HEK293 (cell line): ENCODE data around the gene AGPAT4.
"Not testable (repeated sequence)": the region's sequence is repeated elsewhere in the genome, so short reads cannot be mapped to it uniquely, and the experiment has no call there.

ENCODE experiments used
- CTCF ChIA-PET: fragments of 350-600 bp; formaldehyde crosslinking; extraction: SDS; loops from one replicate; lab custom pipeline; 2021; ENCODE audit warnings: antibody characterized with exemption; lab: Yijun Ruan, JAX
- POLR2A ChIA-PET: fragments of 300-600 bp; formaldehyde crosslinking; extraction: SDS; loops from one replicate; lab custom pipeline; 2020; ENCODE audit warnings: antibody characterized with exemption, inconsistent platforms; lab: Yijun Ruan, JAX
- H3K27ac ChIP-seq: fragments of 200-500 bp; sonication (Bioruptor generic); 2 replicates; pipeline ENCODE4 v1.5.1; 2014; ENCODE audit warnings: low read depth, low read length, control low read depth, inconsistent platforms; ENCODE audit errors: extremely low read depth
- H3K36me3 ChIP-seq, 2 experiments: fragments of 200-500 bp in 1 of 2; sonication (Bioruptor generic) in 1 of 2; 1 replicate in 1 of 2; 2 replicates in 1 of 2; pipeline ENCODE4 v1.5.1; 2014 to 2017; ENCODE audit warnings: inconsistent platforms in 2 of 2, low read length in 2 of 2; ENCODE audit not compliant: control insufficient read depth in 2 of 2, insufficient read depth in 1 of 2
- H3K4me1 ChIP-seq: fragments of 200-500 bp; sonication (Bioruptor generic); 2 replicates; pipeline ENCODE4 v1.5.1; 2014; ENCODE audit warnings: mild to moderate bottlenecking, low read length, inconsistent platforms; ENCODE audit not compliant: control insufficient read depth, insufficient read depth
- H3K4me3 ChIP-seq: 2 replicates; pipeline ENCODE4 v1.5.1; 2011; ENCODE audit warnings: low read depth, mild to moderate bottlenecking, control low read depth, low read length, moderate library complexity
- H3K9me3 ChIP-seq: fragments of 200-500 bp; sonication (Bioruptor generic); 2 replicates; pipeline ENCODE4 v1.5.1; 2014; ENCODE audit warnings: low read depth, low read length, inconsistent platforms; ENCODE audit not compliant: control insufficient read depth, insufficient read depth
- KLF16 ChIP-seq: fragments of 450-650 bp; formaldehyde crosslinking; IDR thresholded peaks from 2 replicates; pipeline ENCODE4 v1.5.1; 2017; ENCODE audit warnings: missing biosample characterization, missing genetic modification characterization
- MEIS1 ChIP-seq: sonication (generic); formaldehyde crosslinking; IDR thresholded peaks from 2 replicates; pipeline ENCODE4 v1.8.1; 2022; ENCODE audit warnings: missing genetic modification reagents, mild to moderate bottlenecking, borderline replicate concordance
- MZF1 ChIP-seq: fragments of 450-650 bp; formaldehyde crosslinking; IDR thresholded peaks from 2 replicates; pipeline ENCODE4 v1.5.1; 2017; ENCODE audit warnings: missing biosample characterization, missing genetic modification characterization, borderline replicate concordance
- SCRT1 ChIP-seq: fragments of 450-650 bp; formaldehyde crosslinking; IDR thresholded peaks from 2 replicates; pipeline ENCODE4 v1.5.1; 2016; ENCODE audit warnings: missing biosample characterization, missing genetic modification characterization, borderline replicate concordance
- SETDB1 ChIP-seq: IDR thresholded peaks from one replicate; pipeline ENCODE4 v1.6.1; 2017; ENCODE audit warnings: mild to moderate bottlenecking, low read length, moderate library complexity, mixed read lengths; ENCODE audit not compliant: insufficient read length
- ZFP37 ChIP-seq: fragments of 450-650 bp; formaldehyde crosslinking; IDR thresholded peaks from 2 replicates; pipeline ENCODE4 v1.5.1; 2016; ENCODE audit warnings: missing biosample characterization, missing genetic modification characterization
- ZIC2 ChIP-seq: fragments of 450-650 bp; formaldehyde crosslinking; IDR thresholded peaks from 2 replicates; pipeline ENCODE4 v1.5.1; 2016; ENCODE audit warnings: missing biosample characterization, missing genetic modification characterization
- ZNF121 ChIP-seq: fragments of 450-650 bp; formaldehyde crosslinking; IDR thresholded peaks from 2 replicates; pipeline ENCODE4 v1.5.1; 2016; ENCODE audit warnings: missing biosample characterization, missing genetic modification characterization
- ZNF202 ChIP-seq: fragments of 450-650 bp; formaldehyde crosslinking; IDR thresholded peaks from 2 replicates; pipeline ENCODE4 v1.5.1; 2016; ENCODE audit warnings: missing biosample characterization, missing genetic modification characterization, borderline replicate concordance
- ZNF423 ChIP-seq: fragments of 450-650 bp; formaldehyde crosslinking; IDR thresholded peaks from 2 replicates; pipeline ENCODE4 v1.5.1; 2016; ENCODE audit warnings: missing biosample characterization, missing genetic modification characterization
- ZNF501 ChIP-seq: fragments of 450-650 bp; formaldehyde crosslinking; IDR thresholded peaks from 2 replicates; pipeline ENCODE4 v1.5.1; 2016; ENCODE audit warnings: missing biosample characterization, missing genetic modification characterization
- ZNF530 ChIP-seq: fragments of 450-650 bp; formaldehyde crosslinking; IDR thresholded peaks from 2 replicates; pipeline ENCODE4 v1.5.1; 2016; ENCODE audit warnings: low read depth, missing biosample characterization, missing genetic modification characterization
- ZNF571 ChIP-seq: fragments of 450-650 bp; formaldehyde crosslinking; IDR thresholded peaks from 2 replicates; pipeline ENCODE4 v1.5.0; 2017; ENCODE audit warnings: missing biosample characterization, missing genetic modification characterization
- ZNF791 ChIP-seq: fragments of 450-650 bp; formaldehyde crosslinking; IDR thresholded peaks from 2 replicates; pipeline ENCODE4 v1.5.1; 2016; ENCODE audit warnings: missing biosample characterization, missing genetic modification characterization
- TF ChIP-seq, protein P1 (sequence below): fragments of 450-650 bp; formaldehyde crosslinking; IDR thresholded peaks from 2 replicates; pipeline ENCODE4 v1.5.1; 2016; ENCODE audit warnings: missing biosample characterization, missing genetic modification characterization
- TF ChIP-seq, protein P2 (sequence below): fragments of 450-650 bp; formaldehyde crosslinking; conservative IDR thresholded peaks from 2 replicates; pipeline ENCODE4 v1.5.1; 2016; ENCODE audit warnings: low read depth, missing biosample characterization, missing genetic modification characterization

The AGPAT4 gene

DNA sequence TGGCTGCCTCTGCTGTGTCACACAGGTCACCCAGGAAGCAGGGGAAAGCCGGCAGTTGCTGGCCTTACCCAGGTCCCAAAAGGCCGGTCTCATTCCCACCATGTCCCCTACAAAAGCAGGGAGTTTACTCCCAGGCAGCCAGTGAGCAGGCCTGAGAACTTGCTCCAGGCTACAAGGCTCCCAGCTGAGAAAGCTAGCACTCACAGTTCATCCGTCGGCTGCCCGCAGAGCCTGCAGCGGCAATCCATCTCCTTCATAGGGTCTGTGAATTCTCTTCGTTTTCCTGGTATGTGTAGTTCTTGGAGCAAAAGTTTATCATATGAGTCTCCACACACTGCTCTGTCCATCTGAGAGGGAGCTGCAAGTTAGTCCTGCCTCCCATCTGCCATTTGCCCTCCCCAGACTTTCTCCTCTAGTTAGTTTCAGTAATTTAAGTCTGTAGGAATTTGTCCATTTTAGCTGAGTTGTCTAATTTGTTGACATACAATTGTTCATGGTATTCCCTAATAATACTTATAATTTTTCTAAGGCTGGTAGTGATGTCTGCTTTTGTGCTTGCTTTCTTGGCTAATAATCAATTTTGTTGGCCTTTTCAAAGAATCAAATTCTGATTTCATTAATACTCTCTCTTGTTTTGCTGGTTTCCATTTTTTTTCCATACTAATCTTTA, 146.7 kb downstream of the AGPAT4 start (continued):
- TF ChIP-seq ZNF501 (tag by site-specific recombination): no peak

DNA sequence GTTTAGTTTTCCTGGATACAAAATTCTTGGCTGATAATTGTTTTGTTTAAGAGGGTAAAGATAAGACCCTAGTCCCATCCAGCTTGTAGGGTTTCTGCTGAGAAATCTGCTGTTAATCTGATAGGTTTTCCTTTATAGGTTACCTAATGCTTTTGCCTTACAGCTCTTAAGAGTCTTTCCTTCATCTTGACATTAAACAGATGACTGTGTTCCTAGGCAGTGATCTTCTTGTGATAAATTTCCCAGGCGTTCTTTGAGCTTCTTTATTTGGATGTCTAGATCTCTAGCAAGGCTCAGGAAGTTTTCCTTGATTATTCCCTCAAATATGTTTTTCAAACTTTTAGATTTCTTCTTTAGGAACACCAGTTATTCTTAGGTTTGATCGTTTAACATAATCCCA, 148.3 kb downstream of the AGPAT4 start:
- CTCF ChIA-PET: interaction anchor here (3.4 kb wide), 1 partner anchor 245 kb away, joined by 16 read pairs; no protein-coding TSS in a partner anchor
- POLR2A ChIA-PET: no interaction called here
- TF ChIP-seq SETDB1 (peak; percentile 19), ZNF530 (tag by site-specific recombination) (no peak)
- Histone ChIP-seq H3K36me3 (peaks cover 0 to 12% of the 10 kb centered on the region in 2 experiments; a peak in 1 of 3 replicates), H3K9me3 (no peaks in the 10 kb centered on the region), H3K4me1 (no peaks in the 10 kb centered on the region), H3K27ac (no peak overlapping the region), H3K4me3 (no peak overlapping the region)

DNA sequence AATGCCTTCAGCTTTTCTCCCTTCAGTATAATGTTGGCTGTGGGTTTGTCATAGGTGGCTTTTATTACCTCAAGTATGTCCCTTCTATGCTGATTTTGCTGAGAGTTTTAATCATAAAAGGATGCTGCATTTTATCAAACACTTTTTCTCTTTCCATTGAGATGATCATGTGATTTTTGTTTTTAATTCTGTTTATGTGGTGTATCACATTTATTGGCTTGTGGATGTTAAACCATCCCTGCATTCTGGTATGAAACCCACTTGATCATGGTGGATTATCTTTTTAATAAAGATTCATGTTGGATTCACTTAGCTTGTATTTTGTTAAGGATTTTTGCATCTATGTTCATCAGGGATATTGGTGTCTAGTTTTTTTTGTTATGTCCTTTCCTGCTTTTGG, 150.5 kb downstream of the AGPAT4 start:
- H3K4me3 ChIP-seq, H3K27ac ChIP-seq, H3K9me3 ChIP-seq, POLR2A ChIA-PET, H3K4me1 ChIP-seq: not testable (repeated sequence)
- H3K36me3 ChIP-seq: peaks cover 0 to 22% of the 10 kb centered on the region in 2 experiments; a peak in 1 of 3 replicates
- CTCF ChIA-PET: interaction anchor here (0.7 to 3.4 kb wide), 3 partner anchors 9 to 249 kb away, joined by 3 to 16 read pairs (median 3); no protein-coding TSS in a partner anchor
- TF ChIP-seq SETDB1: peak; percentile 19
- TF ChIP-seq, all 188 proteins: peak for 1; not testable (repeated sequence) for 187

DNA sequence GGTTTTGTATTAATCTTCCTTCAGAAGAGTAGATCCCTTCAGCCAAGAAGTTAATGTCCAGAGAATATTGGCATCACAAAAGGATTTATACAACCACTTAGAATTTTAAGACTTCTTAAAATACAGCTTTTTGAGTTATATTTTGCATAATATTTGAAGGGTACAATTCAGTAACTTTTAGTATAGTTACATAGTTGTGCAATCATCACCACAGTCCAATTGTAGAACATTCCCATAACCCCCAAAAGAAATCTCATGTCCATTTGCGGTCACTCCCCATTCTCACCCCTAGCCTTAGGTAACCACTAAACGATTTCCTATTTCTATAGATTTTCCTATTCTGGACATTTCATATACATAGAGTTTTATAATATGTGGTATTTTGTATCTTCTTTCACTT, 155.9 kb downstream of the AGPAT4 start:
- TF ChIP-seq ZNF791 (tag by site-specific recombination): no peak
- TF ChIP-seq, protein P1, sequence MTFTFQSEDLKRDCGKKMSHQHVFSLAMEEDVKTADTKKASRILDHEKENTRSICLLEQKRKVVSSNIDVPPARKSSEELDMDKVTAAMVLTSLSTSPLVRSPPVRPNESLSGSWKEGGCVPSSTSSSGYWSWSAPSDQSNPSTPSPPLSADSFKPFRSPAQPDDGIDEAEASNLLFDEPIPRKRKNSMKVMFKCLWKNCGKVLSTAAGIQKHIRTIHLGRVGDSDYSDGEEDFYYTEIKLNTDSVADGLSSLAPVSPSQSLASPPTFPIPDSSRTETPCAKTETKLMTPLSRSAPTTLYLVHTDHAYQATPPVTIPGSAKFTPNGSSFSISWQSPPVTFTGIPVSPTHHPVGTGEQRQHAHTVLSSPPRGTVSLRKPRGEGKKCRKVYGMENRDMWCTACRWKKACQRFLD: no peak
- no peak for TF ChIP-seq ZIC2 (tag by site-specific recombination)
- TF ChIP-seq ZNF423 (tag by site-specific recombination): no peak
- TF ChIP-seq KLF16 (tag by site-specific recombination): no peak
- TF ChIP-seq ZNF571 (tag by site-specific recombination): no peak
- TF ChIP-seq ZFP37 (tag by site-specific recombination): no peak
- TF ChIP-seq, protein P2, sequence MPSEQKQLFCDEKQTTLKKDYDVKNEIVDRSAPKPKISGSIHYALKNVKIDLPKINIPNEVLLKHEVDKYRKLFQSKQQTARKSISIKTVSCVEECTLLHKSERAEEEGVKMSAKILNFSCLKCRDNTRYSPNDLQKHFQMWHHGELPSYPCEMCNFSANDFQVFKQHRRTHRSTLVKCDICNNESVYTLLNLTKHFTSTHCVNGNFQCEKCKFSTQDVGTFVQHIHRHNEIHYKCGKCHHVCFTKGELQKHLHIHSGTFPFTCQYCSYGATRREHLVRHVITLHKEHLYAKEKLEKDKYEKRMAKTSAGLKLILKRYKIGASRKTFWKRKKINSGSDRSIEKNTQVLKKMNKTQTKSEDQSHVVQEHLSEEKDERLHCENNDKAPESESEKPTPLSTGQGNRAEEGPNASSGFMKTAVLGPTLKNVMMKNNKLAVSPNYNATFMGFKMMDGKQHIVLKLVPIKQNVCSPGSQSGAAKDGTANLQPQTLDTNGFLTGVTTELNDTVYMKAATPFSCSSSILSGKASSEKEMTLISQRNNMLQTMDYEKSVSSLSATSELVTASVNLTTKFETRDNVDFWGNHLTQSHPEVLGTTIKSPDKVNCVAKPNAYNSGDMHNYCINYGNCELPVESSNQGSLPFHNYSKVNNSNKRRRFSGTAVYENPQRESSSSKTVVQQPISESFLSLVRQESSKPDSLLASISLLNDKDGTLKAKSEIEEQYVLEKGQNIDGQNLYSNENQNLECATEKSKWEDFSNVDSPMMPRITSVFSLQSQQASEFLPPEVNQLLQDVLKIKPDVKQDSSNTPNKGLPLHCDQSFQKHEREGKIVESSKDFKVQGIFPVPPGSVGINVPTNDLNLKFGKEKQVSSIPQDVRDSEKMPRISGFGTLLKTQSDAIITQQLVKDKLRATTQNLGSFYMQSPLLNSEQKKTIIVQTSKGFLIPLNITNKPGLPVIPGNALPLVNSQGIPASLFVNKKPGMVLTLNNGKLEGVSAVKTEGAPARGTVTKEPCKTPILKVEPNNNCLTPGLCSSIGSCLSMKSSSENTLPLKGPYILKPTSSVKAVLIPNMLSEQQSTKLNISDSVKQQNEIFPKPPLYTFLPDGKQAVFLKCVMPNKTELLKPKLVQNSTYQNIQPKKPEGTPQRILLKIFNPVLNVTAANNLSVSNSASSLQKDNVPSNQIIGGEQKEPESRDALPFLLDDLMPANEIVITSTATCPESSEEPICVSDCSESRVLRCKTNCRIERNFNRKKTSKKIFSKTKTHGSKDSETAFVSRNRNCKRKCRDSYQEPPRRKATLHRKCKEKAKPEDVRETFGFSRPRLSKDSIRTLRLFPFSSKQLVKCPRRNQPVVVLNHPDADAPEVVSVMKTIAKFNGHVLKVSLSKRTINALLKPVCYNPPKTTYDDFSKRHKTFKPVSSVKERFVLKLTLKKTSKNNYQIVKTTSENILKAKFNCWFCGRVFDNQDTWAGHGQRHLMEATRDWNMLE (tag by site-specific recombination): no peak
- no peak for TF ChIP-seq ZNF121 (tag by site-specific recombination)
- TF ChIP-seq SCRT1 (tag by site-specific recombination): no peak
- no peak for TF ChIP-seq MZF1 (tag by site-specific recombination)
- no peak for TF ChIP-seq ZNF202 (tag by site-specific recombination)
- no peak for TF ChIP-seq MEIS1 (CRISPR knock-in tag)
- CTCF ChIA-PET: interaction anchor here (0.7 kb wide), 2 partner anchors 9 to 16 kb away, joined by 4 to 5 read pairs; no protein-coding TSS in a partner anchor
- Histone ChIP-seq H3K4me1 (no peaks in the 10 kb centered on the region), H3K4me3 (no peak overlapping the region), H3K9me3 (no peaks in the 10 kb centered on the region), H3K36me3 (peaks cover 0 to 71% of the 10 kb centered on the region in 2 experiments; a peak in 1 of 3 replicates), H3K27ac (no peak overlapping the region)
- POLR2A ChIA-PET: no interaction called here
